ENCODE data around the gene CLEC16A.
A peak's percentile ranks its signal among the peaks of the same experiment; 100 is the strongest.

CLEC16A gene

GRCh38 chr16:11084876-11085485 lies 140.6 kb downstream of the CLEC16A start:
- Mint-ChIP-seq H3K36me3 (ENCODE audit: insufficient read depth) (peaks cover 4% of the 10 kb centered on the region), H3K4me3 (no peak overlapping the region), H3K27ac (peak overlapping the region in 1 of 2 donors; percentile 84)

GRCh38 chr16:11085916-11086315 lies 141.6 kb downstream of the CLEC16A start:
- ATAC-seq (replicated peaks) (no peak), DNase-seq (no peak)
- Mint-ChIP-seq H3K27ac (no peak overlapping the region), H3K36me3 (ENCODE audit: insufficient read depth) (peaks cover 11% of the 10 kb centered on the region), H3K4me1 (ENCODE audit: low read depth in 2 of 2) (peaks cover 17 to 18% of the 10 kb centered on the region in 2 donors), H3K27me3 (no peaks in the 10 kb centered on the region), H3K9me3 (no peaks in the 10 kb centered on the region), H3K4me3 (no peak overlapping the region)

More at GRCh38 chr16:11084876-11085485, 140.6 kb downstream of the CLEC16A start:
- no peaks in the 10 kb centered on the region for H3K27me3 Mint-ChIP-seq
- no peaks in the 10 kb centered on the region for H3K9me3 Mint-ChIP-seq
- DNase-seq (no peak), ATAC-seq (replicated peaks) (no peak)
- peaks cover 17 to 18% of the 10 kb centered on the region in 2 donors for H3K4me1 Mint-ChIP-seq (ENCODE audit: low read depth in 2 of 2)

GRCh38 chr16:11087691-11088073 lies 143.3 kb downstream of the CLEC16A start:
- no peak for DNase-seq
- no peaks in the 10 kb centered on the region for H3K9me3 Mint-ChIP-seq
- H3K4me1 Mint-ChIP-seq (ENCODE audit: low read depth in 2 of 2), result peaks cover 15 to 19% of the 10 kb centered on the region in 2 donors
- H3K4me3 Mint-ChIP-seq, result no peak overlapping the region
- H3K36me3 Mint-ChIP-seq (ENCODE audit: insufficient read depth), result peaks cover 11% of the 10 kb centered on the region
- no peaks in the 10 kb centered on the region for H3K27me3 Mint-ChIP-seq
- no peak for ATAC-seq (replicated peaks)
- H3K27ac Mint-ChIP-seq, result peak overlapping the region in 1 of 2 donors; percentile 65

GRCh38 chr16:11088074-11088730 lies 143.8 kb downstream of the CLEC16A start:
- Mint-ChIP-seq H3K4me1 (ENCODE audit: low read depth in 2 of 2) (peaks cover 18 to 25% of the 10 kb centered on the region in 2 donors), H3K36me3 (ENCODE audit: insufficient read depth) (peaks cover 11% of the 10 kb centered on the region), H3K27me3 (no peaks in the 10 kb centered on the region), H3K9me3 (no peaks in the 10 kb centered on the region), H3K4me3 (no peak overlapping the region), H3K27ac (peak overlapping the region in 1 of 2 donors; percentile 65)
- DNase-seq, result no peak
- ATAC-seq (replicated peaks), result peak; percentile 52

GRCh38 chr16:11088831-11089230 lies 144.5 kb downstream of the CLEC16A start:
- Mint-ChIP-seq H3K36me3 (ENCODE audit: insufficient read depth) (peaks cover 11% of the 10 kb centered on the region), H3K27ac (no peak overlapping the region), H3K9me3 (no peaks in the 10 kb centered on the region), H3K4me3 (no peak overlapping the region), H3K4me1 (ENCODE audit: low read depth in 2 of 2) (peaks cover 22 to 25% of the 10 kb centered on the region in 2 donors), H3K27me3 (no peaks in the 10 kb centered on the region)
- DNase-seq, result no peak
- no peak for ATAC-seq (replicated peaks)

GRCh38 chr16:11089504-11090124 lies 145.2 kb downstream of the CLEC16A start:
- H3K27ac Mint-ChIP-seq, result peak overlapping the region in 1 of 2 donors; percentile 38
- no peak for DNase-seq

GRCh38 chr16:11090232-11090631 lies 145.9 kb downstream of the CLEC16A start:
- Mint-ChIP-seq H3K9me3 (no peaks in the 10 kb centered on the region), H3K4me1 (ENCODE audit: low read depth in 2 of 2) (peaks cover 23 to 28% of the 10 kb centered on the region in 2 donors), H3K36me3 (ENCODE audit: insufficient read depth) (peaks cover 10% of the 10 kb centered on the region), H3K27ac (no peak overlapping the region), H3K27me3 (no peaks in the 10 kb centered on the region), H3K4me3 (no peak overlapping the region)
- ATAC-seq (replicated peaks) (no peak), DNase-seq (no peak)

More at GRCh38 chr16:11089504-11090124, 145.2 kb downstream of the CLEC16A start:
- Mint-ChIP-seq H3K4me3 (no peak overlapping the region), H3K36me3 (ENCODE audit: insufficient read depth) (peaks cover 11% of the 10 kb centered on the region), H3K4me1 (ENCODE audit: low read depth in 2 of 2) (peaks cover 25 to 26% of the 10 kb centered on the region in 2 donors), H3K27me3 (no peaks in the 10 kb centered on the region), H3K9me3 (no peaks in the 10 kb centered on the region)
- no peak for ATAC-seq (replicated peaks)

GRCh38 chr16:11091021-11091785 lies 146.8 kb downstream of the CLEC16A start:
- DNase-seq (no peak), ATAC-seq (replicated peaks) (no peak)
- Mint-ChIP-seq H3K27ac (no peak overlapping the region), H3K4me1 (ENCODE audit: low read depth in 2 of 2) (peaks cover 23 to 28% of the 10 kb centered on the region in 2 donors), H3K36me3 (ENCODE audit: insufficient read depth) (peaks cover 12% of the 10 kb centered on the region), H3K27me3 (no peaks in the 10 kb centered on the region), H3K9me3 (no peaks in the 10 kb centered on the region), H3K4me3 (no peak overlapping the region)

- DNase-seq, result no peak
- peaks cover 23 to 24% of the 10 kb centered on the region in 2 donors for H3K4me1 Mint-ChIP-seq (ENCODE audit: low read depth in 2 of 2)
- peak overlapping the region; percentile 59 to 70 for H3K27ac Mint-ChIP-seq
- no peaks in the 10 kb centered on the region for H3K27me3 Mint-ChIP-seq
- peaks cover 14% of the 10 kb centered on the region for H3K36me3 Mint-ChIP-seq (ENCODE audit: insufficient read depth)
- H3K9me3 Mint-ChIP-seq, result no peaks in the 10 kb centered on the region
- no peak overlapping the region for H3K4me3 Mint-ChIP-seq
- no peak for ATAC-seq (replicated peaks)
Measured at GRCh38 chr16:11092788-11093571, 148.6 kb downstream of the CLEC16A start.

- Mint-ChIP-seq H3K4me3 (no peak overlapping the region), H3K27me3 (no peaks in the 10 kb centered on the region), H3K4me1 (ENCODE audit: low read depth in 2 of 2) (peaks cover 23% of the 10 kb centered on the region in 2 donors), H3K27ac (peak overlapping the region; percentile 59 to 70), H3K36me3 (ENCODE audit: insufficient read depth) (peaks cover 14% of the 10 kb centered on the region), H3K9me3 (no peaks in the 10 kb centered on the region)
- ATAC-seq (replicated peaks), result no peak
- no peak for DNase-seq
Measured at GRCh38 chr16:11093572-11094074, 149.3 kb downstream of the CLEC16A start.

- H3K4me3 Mint-ChIP-seq, result no peak overlapping the region
- H3K4me1 Mint-ChIP-seq (ENCODE audit: low read depth in 2 of 2), result peaks cover 20 to 23% of the 10 kb centered on the region in 2 donors
- ATAC-seq (replicated peaks) (peak; percentile 47), DNase-seq (no peak)
- H3K9me3 Mint-ChIP-seq, result no peaks in the 10 kb centered on the region
- no peaks in the 10 kb centered on the region for H3K27me3 Mint-ChIP-seq
- H3K36me3 Mint-ChIP-seq (ENCODE audit: insufficient read depth), result peaks cover 14% of the 10 kb centered on the region
- H3K27ac Mint-ChIP-seq, result peak overlapping the region; percentile 59 to 70
Measured at GRCh38 chr16:11094075-11094856, 149.9 kb downstream of the CLEC16A start.

Measured in effector memory CD8-positive, alpha-beta T cell (primary cell).